SK-N-MC (cell line): Measurements from ENCODE around the gene PCGF3.

ENCODE experiments used
- EZH2 ChIP-seq: fragments of 200-600 bp; sonication (generic); IDR thresholded peaks from one replicate; pipeline ENCODE4 v1.6.1; 2017; ENCODE audit warnings: antibody characterized with exemption
- FOXP2 ChIP-seq: optimal IDR thresholded peaks from 2 replicates; pipeline ENCODE3; 2011; ENCODE audit warnings: mild to moderate bottlenecking, moderate library complexity; ENCODE audit not compliant: insufficient read depth; ENCODE audit errors: extremely low read length, control extremely low read depth

GRCh38 chr4:754221-755120 lies 48.8 kb downstream of the PCGF3 start:
- no peak for TF ChIP-seq FOXP2
- TF ChIP-seq EZH2 = no peak
